Calu3 (cell line): Measurements from ENCODE around the gene ALPK3. TPM values are rescaled to one million over a fixed set of nuclear protein-coding genes. Genes with fewer than 3 reads are reported as not detected.

ENCODE experiments used
- BruUV-seq: library from RNA; stranded (reverse); fragments of 400-500 nt; replicated peaks from 2 replicates; lab custom pipeline; 2021; lab: Mats Ljungman, UMichigan
- CTCF ChIA-PET: fragments of 300-600 bp; sonication (Branson Sonifier 250); formaldehyde crosslinking; loops from one replicate; lab custom pipeline; 2022; ENCODE audit warnings: antibody characterized with exemption; lab: Charles Lee
- DNase-seq: peaks from one replicate; pipeline ENCODE4 v3.0.0; 2022
- H3K27ac Mint-ChIP-seq: one replicate; pipeline ENCODE4 v1.8.0; 2022; ENCODE audit warnings: mixed read lengths; ENCODE audit not compliant: unreplicated experiment
- H3K27me3 Mint-ChIP-seq: one replicate; pipeline ENCODE4 v1.8.0; 2022; ENCODE audit warnings: mixed read lengths; ENCODE audit not compliant: unreplicated experiment
- H3K36me3 Mint-ChIP-seq: one replicate; pipeline ENCODE4 v1.8.0; 2022; ENCODE audit warnings: mild to moderate bottlenecking, moderate library complexity, mixed read lengths; ENCODE audit not compliant: insufficient read depth, unreplicated experiment
- H3K4me1 Mint-ChIP-seq: one replicate; pipeline ENCODE4 v1.8.0; 2022; ENCODE audit warnings: mild to moderate bottlenecking, low read depth, mixed read lengths; ENCODE audit not compliant: unreplicated experiment
- H3K4me3 Mint-ChIP-seq: one replicate; pipeline ENCODE4 v1.8.0; 2022; ENCODE audit warnings: mild to moderate bottlenecking, low read depth, moderate library complexity, mixed read lengths; ENCODE audit not compliant: unreplicated experiment
- H3K9me3 Mint-ChIP-seq: one replicate; pipeline ENCODE4 v1.8.0; 2022; ENCODE audit warnings: low read depth, mixed read lengths; ENCODE audit not compliant: unreplicated experiment
- intact Hi-C: fragments of 100-400 bp; cut with micrococcal nuclease; formaldehyde crosslinking; loops from one replicate; pipeline ENCODE4 v1.10.0; 2022; ENCODE audit not compliant: unreplicated experiment
- total RNA-seq: library from RNA; stranded (reverse); gene quantifications from 2 replicates; pipeline ENCODE4 v1.2.3, GENCODE V29; 2022
- TF ChIP-seq, protein P1 (sequence below): fragments of 200-600 bp; IDR thresholded peaks from one replicate; pipeline ENCODE4 v1.8.0; 2022; ENCODE audit warnings: antibody characterized with exemption; ENCODE audit not compliant: unreplicated experiment

ALPK3 gene
- total RNA-seq, 1 experiment from 2014 or later, result 4.6 TPM

DNA sequence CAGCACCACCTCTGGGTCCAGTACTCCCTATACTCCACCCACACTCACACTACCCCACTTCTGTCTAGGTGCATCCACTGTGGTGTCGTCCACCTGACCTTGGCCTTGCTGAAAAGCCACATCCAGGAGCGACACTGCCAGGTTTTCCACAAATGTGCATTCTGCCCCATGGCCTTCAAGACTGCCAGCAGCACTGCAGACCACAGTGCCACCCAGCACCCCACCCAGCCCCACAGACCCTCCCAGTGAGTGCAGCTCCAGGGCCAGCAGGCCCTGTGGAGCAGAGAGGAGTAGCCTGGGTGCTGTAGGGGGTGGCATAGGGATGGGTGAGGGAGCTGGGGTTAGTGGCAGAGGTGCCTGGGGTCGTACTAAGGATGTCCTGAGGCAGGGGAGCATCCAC lies 19.4 kb upstream of the ALPK3 start:
- H3K4me3 Mint-ChIP-seq, result no peak overlapping the region
- H3K27ac Mint-ChIP-seq, result no peak overlapping the region
- BruUV-seq, result no TSS peak
- H3K9me3 Mint-ChIP-seq, result no peaks in the 10 kb centered on the region
- peaks cover 44% of the 10 kb centered on the region for H3K36me3 Mint-ChIP-seq
- TF ChIP-seq, protein P1, sequence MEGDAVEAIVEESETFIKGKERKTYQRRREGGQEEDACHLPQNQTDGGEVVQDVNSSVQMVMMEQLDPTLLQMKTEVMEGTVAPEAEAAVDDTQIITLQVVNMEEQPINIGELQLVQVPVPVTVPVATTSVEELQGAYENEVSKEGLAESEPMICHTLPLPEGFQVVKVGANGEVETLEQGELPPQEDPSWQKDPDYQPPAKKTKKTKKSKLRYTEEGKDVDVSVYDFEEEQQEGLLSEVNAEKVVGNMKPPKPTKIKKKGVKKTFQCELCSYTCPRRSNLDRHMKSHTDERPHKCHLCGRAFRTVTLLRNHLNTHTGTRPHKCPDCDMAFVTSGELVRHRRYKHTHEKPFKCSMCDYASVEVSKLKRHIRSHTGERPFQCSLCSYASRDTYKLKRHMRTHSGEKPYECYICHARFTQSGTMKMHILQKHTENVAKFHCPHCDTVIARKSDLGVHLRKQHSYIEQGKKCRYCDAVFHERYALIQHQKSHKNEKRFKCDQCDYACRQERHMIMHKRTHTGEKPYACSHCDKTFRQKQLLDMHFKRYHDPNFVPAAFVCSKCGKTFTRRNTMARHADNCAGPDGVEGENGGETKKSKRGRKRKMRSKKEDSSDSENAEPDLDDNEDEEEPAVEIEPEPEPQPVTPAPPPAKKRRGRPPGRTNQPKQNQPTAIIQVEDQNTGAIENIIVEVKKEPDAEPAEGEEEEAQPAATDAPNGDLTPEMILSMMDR, result no peak
- H3K27me3 Mint-ChIP-seq, result no peaks in the 10 kb centered on the region
- intact Hi-C loops, result no loop called here
- no peak for DNase-seq
- H3K4me1 Mint-ChIP-seq, result no peaks in the 10 kb centered on the region
- CTCF ChIA-PET, result no interaction called here

DNA sequence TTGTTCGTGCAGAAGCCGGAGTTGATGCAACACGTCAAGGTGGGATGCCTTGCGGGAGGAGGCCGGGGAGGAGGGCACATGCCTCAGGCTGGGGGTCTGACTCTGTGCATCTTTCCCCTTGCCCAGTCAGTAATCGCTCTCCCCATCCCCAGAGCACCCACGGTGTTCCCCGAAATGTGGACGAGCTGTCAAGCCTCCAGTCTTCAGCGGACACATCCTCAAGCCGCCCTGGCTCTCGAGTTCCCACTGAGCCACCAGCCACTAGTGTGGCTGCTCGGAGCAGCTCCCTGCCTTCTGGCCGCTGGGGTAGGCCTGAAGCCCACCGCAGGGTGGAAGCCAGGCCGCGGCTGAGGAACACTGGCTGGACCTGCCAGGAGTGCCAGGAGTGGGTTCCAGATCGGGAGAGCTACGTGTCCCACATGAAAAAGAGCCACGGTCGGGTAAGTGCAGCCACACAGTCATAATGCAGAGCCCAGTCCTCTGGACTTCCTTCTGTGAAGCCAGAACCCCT lies 18.7 kb upstream of the ALPK3 start:
- TF ChIP-seq, protein P1, result no peak

DNA sequence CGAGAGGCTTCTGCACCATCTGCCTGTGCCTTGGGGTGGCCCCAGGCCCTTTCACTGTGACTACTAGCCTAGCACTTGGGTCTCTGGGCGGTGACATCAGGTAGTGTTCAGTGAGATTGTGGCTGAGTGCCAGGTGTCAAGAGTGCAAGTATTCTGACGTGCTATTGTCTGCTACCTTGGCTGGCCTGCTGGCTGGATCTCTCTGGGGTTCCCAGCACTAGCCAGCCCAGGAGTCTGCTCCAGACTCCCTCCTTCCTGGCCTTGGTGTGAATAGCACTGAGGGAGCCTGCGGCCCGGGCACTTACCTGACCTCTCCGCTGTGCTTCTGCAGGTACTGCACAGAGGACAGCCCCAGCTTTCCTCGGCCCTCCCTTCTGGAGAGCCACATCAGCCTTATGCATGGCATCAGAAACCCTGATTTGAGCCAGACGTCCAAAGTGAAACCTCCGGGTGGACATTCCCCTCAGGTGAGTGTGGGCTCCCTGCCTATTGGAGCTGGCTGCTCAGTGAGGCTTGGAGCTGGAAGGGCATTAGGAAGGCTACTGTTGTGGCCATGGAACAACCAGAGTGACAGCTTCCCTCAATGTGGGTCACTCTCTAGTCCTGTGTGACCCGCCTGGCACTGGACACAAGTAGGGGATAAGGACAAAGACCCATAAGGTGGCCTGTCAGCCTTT lies 17.5 kb upstream of the ALPK3 start:
- intact Hi-C loops, result no loop called here
- no TSS peak for BruUV-seq
- TF ChIP-seq, protein P1, result no peak
- H3K27ac Mint-ChIP-seq, result no peak overlapping the region
- H3K4me3 Mint-ChIP-seq, result no peak overlapping the region
- CTCF ChIA-PET, result no interaction called here
- peaks cover 8% of the 10 kb centered on the region for H3K4me1 Mint-ChIP-seq
- no peaks in the 10 kb centered on the region for H3K9me3 Mint-ChIP-seq
- no peaks in the 10 kb centered on the region for H3K27me3 Mint-ChIP-seq
- no peak for DNase-seq
- H3K36me3 Mint-ChIP-seq, result peaks cover 44% of the 10 kb centered on the region

More for the DNA sequence above, 18.7 kb upstream of the ALPK3 start:
- Mint-ChIP-seq H3K4me1 (peaks cover 3% of the 10 kb centered on the region), H3K9me3 (no peaks in the 10 kb centered on the region), H3K4me3 (no peak overlapping the region), H3K27me3 (no peaks in the 10 kb centered on the region), H3K27ac (no peak overlapping the region), H3K36me3 (peaks cover 47% of the 10 kb centered on the region)
- CTCF ChIA-PET, result no interaction called here
- intact Hi-C loops, result no loop called here
- no peak for DNase-seq
- BruUV-seq, result no TSS peak

DNA sequence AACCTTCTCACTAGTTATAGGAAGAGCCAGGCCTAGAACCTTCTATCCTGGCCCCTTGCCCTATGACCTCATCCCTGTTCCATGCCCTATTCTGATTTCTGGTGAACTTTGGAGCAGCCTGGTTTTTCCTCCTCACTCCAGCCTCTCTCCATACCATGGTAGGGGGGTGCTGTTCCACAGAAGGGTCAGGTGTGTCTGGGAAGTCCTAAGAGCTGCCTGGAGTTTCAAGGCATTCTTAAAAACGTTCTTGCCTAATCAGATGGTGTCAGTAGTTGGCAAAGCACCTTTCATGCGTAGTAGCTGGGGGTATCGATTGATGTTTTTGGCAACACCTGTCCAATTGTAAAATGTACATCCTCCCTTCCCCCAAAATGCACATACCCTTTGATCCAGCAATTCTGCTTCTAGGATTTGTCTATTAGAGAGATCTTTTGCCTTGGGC lies 16.8 kb upstream of the ALPK3 start:
- Mint-ChIP-seq H3K36me3 (peaks cover 43% of the 10 kb centered on the region), H3K4me1 (peaks cover 8% of the 10 kb centered on the region), H3K4me3 (no peak overlapping the region), H3K27me3 (no peaks in the 10 kb centered on the region), H3K27ac (no peak overlapping the region), H3K9me3 (no peaks in the 10 kb centered on the region)
- no TSS peak for BruUV-seq
- TF ChIP-seq, protein P1, result no peak
- intact Hi-C loops, result no loop called here
- CTCF ChIA-PET, result no interaction called here
- DNase-seq, result no peak
